HG02938 (cell line): Measurements from ENCODE around the gene ZBTB8B.

ENCODE experiments used
- ATAC-seq: cut with Tn5 transposase; IDR thresholded peaks from one replicate; pipeline ENCODE4 v1.9.1; 2021; ENCODE audit warnings: mild to moderate bottlenecking, moderate library complexity; ENCODE audit not compliant: unreplicated experiment

ZBTB8B gene

DNA sequence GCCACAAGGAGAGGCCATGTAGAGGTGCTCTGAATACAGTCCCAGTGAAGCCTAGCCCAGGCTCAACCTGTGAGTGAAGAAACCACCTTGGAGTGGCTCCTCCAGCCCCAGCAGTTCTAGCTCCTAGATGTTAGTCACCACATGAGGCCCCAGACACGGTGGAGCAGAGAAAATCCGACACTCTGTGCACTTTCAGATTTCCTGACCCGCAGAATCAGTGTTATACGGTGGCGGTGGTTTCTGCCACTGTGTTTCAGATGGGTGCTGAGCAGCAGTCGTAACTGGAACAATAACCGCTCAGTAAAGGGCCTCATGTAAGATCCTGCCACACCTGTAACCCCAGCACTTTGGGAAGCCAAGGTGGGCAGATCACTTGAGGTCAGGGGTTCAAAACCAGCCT is 38.3 kb downstream of the ZBTB8B start:
- no peak for ATAC-seq

DNA sequence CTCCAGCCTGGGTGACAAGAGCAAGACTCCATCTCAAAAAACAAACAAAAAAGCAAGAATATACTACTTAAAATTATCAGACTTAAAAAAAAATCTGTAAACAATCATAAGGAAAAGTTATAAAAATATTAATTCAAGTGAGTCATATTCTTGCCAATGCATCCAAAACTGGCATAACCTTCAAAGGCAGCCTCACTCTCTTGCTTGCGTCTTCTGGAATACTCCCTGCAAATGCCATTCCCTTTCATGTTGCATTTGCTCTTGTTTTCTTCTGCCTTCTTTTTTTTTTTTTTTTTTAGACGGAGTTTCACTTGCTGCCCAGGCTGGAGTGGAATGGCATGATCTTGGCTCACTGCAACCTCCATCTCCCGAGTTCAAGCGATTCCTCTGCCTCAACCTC is 42.1 kb downstream of the ZBTB8B start:
- ATAC-seq = no peak

DNA sequence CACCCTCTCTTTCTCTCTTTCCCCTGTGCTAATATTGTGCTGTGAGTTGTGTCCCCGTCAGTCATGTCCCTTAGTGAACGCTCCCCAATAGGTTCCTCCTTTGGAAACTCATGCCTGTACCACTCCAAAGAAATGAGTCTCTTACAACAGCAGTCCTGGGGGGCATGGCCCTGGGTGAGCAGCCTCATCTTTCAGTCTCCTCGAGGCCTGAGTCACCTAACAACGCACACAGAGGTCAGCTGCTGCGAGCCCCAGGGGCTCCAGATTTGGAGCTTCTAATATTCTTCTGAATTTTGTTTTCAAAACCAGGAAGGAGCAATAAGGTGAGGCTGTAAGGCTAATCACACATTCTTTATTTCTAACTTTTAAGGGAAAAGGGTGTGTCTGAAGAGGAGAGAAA is 43.9 kb downstream of the ZBTB8B start:
- no peak for ATAC-seq

DNA sequence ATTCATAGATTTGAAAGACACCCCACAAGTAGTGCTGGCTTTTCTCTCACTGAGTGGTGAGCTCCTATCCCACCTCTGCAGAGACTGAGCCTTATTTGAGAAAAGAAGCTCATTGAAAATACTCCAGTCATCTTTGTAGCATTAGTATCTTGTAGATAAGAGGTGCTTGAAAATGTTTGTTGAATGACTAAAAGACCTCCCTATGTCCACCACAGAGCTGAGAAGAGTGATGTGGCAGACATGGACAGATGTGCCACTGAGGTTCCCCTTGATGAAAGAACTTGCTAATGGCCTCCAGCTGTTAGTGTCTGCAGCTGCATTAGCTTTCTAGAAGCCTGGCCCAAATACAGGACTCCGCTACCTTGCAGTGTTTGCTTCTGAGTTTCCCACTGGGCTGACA is 45.1 kb downstream of the ZBTB8B start:
- no peak for ATAC-seq
